GM21367 (cell line): Measurements from ENCODE around the gene KCNJ18.
A peak's percentile ranks its signal among the peaks of the same experiment; 100 is the strongest.
"Not testable (repeated sequence)": the region's sequence is repeated elsewhere in the genome, so short reads cannot be mapped to it uniquely, and the experiment has no call there.

Experiments used
- ATAC-seq: cut with Tn5 transposase; IDR thresholded peaks from one replicate; pipeline ENCODE4 v1.9.1; 2021; ENCODE audit not compliant: unreplicated experiment

Gene KCNJ18

DNA sequence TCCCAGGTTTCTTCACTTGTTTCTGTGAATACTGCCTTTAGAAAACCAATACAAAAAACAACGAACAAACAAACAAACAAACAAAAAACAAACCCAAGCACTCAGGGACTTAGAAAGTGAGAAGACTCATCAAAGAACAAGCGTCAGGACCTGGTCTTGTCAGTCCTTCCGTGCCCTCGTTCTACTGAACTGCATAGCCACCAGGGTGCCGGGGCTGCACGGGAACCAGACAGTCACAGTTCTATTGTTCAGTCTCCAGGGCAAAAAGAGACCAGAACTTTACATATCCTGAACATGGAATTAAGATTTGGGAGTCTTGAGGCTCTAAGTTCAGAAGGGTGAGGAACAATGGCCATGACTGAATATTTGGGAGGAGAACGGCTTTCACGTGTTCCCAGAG is 28.2 kb downstream of the KCNJ18 start:
- ATAC-seq, result not testable (repeated sequence)

DNA sequence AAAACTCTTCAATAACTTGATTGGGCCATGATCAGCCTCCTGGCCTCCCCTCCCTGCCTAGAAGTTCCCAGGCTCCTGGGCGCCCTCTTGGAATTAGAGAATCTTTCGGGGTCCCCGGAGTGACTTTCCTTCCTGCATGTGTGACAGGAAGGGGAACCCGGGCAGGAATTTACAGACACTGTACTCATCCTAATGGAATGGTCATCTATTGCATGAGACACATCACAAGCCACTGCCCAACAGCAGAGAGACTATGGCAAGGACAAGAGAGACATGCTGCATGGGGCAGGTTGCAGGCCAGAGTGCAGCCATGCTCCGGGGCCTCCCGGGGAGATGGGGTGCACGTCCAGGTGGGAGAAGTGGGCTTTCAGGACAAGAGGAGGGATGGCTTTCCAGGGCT is 29.9 kb downstream of the KCNJ18 start:
- not testable (repeated sequence) for ATAC-seq

DNA sequence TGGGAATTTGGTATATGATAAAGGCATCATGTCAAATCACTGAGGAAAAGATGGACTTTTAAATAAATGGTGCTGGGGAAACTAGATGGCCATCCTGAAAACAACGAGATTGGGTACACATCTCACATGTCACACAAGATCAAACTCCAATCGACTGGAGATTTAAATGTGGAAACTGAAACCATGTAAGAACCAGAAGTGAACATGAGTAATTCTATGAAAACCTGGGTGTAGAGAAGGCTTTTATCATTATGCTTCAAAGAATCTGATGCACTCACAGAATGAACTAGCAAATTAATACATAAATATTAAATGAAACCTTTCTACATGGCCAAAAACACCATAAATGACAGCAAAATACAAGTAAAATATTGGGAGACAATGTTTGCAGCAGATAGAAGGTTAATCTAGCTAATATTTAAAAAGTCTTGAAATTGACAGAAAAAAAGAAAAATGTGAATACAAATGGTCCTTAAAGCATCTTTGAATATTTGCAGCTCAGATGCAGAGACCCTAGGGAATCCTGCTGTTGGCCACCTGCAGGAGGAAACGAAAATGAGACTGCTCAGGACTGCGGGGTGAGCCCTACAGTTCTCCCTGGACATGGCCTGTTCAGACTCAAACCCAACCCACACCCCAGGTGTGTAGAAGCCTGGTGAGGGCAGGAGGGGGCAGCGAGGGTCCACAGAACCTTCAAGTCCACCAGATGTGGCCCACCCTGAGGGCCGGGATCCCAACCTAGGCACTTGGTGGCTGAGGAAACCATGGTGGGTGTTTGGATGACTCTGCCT is 32.1 kb downstream of the KCNJ18 start:
- not testable (repeated sequence) for ATAC-seq

DNA sequence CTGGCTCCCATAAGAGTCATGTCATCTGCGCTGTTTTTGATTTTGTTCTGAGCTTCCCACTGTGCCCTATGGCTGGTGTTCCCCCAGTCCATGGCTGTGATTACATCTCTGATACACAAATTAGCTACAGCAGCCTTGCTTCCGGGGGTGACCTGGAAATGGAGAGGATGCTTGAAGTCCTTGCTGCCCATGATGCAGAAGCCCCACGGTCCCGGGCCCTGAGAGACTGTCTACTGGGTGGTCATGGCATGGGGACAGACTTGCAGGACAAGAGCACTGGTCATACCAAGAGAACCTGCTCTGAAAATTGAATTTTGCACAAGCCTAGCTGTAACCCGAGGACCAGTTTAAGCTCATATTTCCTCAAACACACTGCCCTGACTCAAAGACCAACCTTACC is 38.8 kb downstream of the KCNJ18 start:
- not testable (repeated sequence) for ATAC-seq

DNA sequence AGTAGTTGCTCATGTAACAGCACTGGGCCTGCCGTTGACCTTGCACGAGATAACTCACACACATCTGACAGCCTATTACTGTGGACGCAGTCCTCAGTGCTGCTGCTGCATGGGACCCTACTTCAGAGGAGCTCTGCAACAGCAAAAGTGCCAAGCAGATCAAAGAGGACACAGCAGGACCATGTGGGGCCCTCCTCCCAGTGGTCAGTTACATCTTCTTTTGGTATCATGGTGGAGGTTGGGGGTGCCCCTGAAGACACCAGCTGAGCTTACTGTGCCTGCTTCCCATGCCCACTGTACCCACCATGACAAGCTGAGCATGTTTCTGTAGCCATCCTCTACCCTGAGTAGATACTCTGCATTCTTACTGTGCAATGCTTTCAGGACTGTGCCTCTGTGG is 41.6 kb downstream of the KCNJ18 start:
- ATAC-seq, result not testable (repeated sequence)

DNA sequence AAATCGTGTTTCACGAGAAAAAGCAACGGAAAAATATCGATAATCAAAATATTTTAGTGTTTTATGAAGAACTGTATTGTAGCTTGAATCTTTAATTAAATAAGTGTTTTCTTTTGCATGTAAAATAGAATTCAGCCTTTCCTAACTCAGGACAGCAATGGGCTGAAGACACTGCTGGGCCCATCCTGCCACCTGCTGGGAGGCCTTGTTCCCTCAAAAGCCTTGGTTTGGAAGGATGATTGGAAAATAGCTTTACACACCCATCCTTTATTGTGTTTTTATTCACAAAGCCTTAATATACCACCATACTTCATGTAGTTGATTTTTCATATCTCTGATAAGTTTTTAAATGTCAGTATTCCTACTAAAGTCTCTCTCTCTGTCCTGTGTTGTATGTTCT is 43.5 kb downstream of the KCNJ18 start:
- not testable (repeated sequence) for ATAC-seq

DNA sequence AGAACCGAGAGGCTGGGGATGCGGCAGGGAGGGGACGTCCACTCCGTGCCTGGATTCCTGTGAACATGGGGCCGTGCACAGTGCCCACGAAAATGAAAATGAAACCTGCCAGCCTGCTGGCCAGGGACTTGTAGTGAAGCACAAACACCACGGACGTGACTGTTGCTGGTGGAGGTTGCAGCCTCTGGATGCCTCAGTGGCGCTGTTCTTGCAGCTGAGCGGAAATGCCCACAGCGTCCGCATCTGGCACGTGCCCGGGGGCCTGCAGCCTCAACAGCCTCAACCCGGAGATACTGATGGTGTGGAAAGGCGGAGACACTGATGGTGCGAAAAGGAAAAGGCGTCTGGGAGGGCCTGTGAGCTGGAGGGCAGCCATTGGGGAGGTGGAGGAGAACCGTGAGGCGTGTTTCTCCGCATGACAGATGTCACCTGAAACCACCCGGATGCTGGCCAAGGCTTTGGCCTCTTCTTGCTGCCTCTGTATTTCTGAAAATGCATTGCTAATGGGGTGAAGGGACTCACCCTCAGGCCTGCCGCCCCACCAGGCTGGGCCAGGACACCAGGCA is 44.8 kb downstream of the KCNJ18 start:
- not testable (repeated sequence) for ATAC-seq

DNA sequence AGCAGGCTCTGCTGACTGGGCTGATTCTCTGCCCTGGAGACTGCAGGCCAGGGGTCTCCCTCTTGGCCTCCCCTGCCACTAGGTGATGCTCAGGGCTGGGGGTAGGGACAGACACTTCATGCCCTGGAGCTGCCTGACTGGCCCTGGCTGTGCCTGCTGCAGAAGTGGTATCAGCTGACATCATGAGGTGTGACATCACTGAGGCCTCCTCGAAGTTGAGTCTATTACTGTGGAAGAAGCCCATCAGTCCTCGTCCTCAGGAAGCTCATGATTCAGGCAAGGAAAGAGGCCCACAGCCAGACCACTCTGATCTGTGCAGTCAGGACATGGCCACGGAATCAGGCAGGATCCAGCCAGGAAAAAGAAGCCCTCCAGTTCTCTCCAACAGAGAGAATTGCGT is 45.9 kb downstream of the KCNJ18 start:
- not testable (repeated sequence) for ATAC-seq

DNA sequence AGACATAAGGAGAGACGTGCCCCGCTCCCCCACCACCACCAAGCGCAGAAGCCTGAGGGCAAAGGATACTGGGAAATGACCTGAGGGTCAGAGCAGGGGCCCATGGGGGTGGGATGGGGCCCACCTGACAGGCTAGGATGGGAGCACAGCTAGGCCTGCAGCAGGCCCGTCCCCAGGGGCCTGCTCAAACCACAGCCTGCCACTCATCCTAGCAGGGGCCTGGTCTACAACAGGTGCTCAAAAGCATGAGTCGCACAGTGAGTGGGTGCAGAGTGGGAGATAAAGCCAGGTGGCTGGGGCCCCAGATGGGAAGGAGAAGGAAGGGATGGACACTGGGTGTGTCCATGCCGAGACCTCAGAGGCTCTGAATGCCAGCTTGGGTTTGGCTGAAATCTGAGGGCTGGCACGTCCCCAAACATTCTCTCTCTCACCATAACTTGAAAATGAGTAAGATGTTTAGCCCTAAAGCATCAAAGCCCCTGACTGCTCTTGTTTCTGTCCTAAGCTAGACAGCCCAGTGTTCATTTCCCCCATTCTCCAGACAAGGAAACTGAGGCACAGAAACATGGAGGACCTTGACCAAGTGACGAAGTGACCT is 46.7 kb downstream of the KCNJ18 start:
- peak; percentile 47 for ATAC-seq

DNA sequence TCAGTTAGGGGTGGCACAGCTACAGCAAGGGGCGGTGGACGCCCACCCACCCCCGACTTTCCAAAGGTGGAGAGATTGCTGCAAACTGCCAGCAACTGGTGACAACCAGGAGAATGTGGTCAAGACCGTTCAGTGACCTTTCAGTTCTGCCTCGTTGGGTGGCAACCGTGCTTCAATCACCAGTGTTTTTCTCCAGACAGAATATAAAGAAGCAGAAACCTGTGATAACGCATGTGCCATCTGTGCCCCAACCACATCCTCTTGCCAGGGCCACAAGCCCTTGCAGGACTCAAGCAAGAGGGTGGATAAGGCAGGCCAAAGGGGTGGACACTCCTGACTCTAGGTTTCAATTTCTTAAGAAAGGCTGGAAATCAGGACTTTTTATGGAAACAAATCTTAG is 47.2 kb downstream of the KCNJ18 start:
- ATAC-seq, result not testable (repeated sequence)

DNA sequence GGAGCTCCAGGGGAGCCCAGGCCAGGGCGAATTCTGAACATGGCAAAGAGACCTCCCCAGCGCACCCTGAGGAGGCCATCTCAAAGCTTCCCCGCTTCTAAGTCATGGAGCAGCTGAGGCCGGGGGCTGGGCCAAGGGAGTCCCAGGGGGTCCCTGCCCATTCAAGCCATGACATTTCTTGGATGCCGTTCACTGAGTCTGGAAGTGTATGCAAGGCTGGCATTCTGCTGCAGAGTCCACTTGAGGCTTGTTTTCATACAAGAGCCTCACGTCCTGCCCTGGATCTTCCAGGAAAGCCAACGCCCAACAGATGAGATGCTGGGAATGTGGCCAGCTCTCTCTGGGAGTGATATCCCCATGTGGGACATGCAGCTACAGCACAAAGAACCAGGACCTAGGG is 48.5 kb downstream of the KCNJ18 start:
- ATAC-seq, result not testable (repeated sequence)

DNA sequence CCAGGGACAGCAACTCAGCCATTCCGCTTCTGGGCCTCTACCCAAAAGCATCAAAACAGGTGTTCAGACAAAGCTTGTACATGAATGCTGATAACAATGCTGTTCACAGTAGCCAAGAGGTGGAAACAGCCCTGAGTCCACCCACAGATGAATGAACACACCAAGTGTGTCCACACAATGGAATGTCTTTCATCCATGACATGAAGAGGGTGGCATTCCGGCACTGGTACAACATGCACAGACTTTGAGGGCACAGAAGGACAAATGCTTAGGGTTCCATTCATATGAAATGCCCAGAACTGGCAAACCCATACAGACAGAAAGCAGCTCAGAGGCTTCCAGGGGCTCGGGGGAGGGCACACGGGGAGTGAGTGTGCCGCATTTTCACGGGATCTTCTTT is 49.2 kb downstream of the KCNJ18 start:
- not testable (repeated sequence) for ATAC-seq

DNA sequence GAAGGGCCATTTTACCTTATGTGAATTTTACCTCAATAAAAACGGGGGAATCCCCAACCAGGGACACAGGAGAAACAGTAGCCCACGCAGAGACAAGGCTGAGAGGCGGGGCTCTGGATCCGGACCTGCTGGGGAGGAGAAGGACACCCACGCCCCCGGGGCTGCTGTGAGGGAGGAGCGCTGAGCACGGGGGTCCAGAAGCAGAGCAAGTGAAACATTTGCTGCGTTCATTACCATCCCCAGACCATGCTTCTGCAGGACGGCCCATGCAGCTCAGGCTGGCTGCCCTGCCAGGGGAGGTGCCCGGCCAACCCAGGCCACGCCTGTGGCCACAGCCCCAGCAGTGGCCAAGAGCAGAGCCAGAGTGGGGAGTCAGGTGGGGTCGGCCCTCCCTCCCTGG is 50.0 kb downstream of the KCNJ18 start:
- no peak for ATAC-seq

DNA sequence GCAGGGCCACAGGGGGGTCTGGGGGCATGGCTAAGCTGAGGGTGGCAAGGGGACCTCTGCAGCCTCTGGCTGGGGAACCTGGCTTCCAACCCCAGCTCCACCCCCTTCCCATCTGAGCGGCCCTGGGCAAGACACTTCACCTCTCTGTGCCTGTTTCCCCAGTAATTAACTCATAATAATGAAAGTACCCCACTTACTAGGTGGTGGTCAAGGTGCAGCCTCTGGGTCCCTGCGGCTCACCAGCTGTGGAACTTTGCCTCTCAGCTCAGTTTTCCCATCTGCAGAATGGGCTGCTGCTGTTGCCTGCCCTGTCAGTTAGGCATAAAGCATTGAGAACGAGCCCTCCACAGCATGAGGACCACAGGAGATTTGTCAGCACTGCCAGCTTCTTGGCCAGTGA is 51.8 kb downstream of the KCNJ18 start:
- not testable (repeated sequence) for ATAC-seq

DNA sequence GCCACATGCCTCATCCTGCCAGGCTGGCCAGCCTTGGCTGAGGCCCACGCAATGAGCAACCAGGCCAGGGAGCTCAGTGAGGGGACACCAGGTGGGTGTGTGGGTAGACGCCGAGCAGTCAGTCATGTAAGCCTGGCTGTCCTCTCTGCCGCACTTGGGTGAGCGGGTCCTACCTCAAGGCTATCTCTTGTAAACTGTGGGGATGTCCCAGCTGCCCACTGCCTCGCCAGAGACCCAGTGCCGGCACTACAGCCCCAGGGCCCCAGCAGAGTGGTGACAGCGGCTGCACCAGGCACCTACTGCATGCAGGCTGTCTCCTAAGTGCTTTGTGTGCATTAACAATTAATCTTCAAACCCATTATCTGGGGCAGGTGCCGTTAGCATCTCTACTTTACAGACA is 52.3 kb downstream of the KCNJ18 start:
- not testable (repeated sequence) for ATAC-seq

DNA sequence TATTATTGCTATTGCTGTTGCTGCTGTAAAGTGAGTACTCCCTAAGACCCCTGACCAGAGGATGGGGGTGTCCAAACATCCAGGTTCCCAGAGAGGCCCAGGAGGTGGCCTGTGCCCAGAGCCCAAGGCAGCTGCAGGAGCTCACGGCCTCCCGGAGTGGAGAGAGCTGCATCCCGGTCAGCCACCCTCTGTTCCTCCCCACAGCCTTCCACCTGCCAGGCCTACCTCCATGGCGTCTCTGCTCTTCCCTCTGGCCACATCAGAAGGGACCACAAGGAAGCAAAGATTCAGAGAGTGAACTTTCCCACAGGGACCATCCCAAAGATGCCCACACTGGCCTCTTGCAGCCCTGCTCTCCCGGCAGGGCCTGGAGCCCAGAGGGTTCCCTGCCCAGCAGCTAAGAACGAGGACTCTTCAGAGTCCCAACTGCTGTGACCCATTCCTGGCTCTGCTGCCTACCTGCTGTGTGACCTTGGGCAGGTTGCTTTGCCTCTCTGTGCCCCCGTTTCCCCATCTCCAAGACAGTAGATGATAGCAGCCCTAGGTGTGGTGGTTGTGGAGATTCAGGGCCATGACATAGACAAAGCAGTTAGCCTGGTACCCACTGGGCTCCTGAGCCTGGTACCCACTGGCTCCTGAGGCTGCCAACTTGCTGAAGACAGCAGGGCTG is 53.2 kb downstream of the KCNJ18 start:
- ATAC-seq, result not testable (repeated sequence)

DNA sequence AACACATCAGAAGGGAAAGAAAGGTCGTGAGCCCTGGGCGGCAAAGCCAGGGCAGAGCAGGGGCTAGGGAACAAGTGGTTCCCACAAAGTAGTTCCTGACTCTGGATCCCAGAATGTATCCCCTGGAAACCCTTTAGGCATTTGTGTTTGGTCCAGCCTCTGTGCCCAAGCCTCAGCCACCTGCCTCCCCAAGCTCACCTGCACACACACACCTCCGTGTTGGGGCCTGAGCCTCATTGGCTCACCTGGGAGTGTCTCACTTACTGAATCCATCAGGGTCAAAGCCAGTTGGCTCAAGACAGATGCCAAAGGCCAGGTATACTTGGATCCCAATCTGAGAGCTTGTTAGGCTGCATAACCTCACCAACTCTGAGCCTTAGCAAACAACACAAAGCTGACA is 54.1 kb downstream of the KCNJ18 start:
- ATAC-seq, result not testable (repeated sequence)

DNA sequence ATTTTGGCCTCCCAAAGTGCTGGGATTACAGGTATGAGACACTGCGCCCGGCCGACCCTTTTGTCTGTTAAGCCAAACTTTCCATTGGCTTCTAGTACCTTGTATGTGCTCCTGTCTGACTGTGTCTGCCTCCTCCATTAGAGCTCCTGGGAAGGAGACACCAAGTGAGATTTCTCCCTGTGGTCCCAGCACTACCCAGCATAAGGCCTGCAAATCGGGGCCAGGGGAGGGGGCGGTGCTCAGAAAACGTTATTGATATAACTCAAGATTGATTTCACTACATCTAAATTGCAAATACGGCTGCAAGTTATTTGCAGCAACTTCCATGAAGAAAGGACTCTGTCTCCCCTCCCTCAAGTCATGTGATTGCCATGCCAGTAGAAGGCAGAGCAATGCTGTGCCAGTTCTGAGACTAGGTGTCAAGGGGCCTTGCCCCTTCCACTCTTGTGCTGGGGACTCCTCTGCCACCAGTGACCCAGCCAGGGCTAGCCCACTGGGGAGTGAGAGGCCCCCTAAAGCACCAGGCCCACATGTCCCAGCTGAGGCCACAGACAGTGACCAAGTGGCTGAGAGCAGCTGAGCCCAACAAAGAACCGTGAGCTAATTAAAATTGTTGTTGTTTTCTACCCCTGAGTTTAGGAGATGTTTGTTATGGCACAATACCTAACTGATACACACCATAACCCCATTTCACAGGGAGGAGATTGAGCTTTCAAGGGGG is 55.0 kb downstream of the KCNJ18 start:
- not testable (repeated sequence) for ATAC-seq

DNA sequence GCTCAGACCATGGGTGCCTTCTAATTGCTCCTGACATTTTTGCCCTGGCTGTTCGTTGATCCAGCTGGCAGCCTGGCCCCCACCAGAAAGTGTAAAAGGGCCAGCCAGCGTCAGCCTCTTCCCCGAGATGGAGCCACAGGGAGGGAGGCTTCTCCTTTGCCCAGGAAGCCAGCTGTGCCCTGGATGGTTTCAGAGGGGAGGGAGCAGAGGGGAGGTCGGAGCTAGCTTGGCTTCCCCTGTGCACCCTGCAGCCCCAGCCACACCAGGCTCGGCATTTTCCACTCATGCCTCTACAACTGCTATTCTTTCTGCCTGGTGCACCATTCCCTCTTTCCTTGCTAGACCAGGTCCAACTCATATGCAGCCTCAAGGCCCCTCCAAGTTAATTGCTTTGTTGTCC is 56.4 kb downstream of the KCNJ18 start:
- ATAC-seq, result not testable (repeated sequence)

DNA sequence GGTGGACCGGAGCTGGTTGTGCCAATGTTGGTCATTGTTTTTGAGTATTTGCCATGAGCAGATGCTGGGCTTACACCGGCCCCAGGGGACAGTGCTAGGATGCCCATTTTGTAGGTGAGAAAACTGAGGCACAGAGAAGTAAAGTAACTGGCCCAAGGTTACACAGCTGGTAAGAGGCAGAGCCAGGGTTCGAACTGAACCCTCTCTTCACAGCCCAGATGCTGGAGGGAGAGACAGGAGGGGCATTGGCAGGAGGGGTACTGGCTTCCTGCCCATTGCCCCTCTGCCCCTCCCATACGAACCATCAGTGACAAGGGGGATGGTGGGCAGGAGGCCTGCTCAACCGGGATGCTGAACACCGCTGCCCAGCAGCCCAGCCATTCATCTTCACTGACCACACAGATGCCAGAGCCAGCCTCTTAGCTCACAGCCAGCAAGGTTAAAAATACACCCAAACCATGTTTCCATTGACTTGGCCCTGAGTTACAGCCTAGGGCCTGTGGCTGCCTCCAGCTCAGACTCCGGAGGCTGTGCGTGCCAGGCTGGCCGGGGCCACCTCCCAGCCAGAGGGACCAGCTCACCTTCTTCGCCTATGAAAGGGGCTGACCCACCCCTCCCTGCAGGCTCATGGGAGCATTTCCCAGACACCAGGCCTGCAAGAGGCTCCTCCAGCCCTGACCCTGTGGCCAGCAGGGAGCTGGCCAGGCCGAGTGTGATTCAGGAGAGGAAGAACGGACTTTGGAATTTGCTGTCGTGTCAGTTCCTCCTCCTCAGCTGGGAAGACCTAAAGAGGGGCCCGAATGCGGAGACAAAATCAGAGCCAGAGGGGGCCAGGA is 57.6 kb downstream of the KCNJ18 start:
- not testable (repeated sequence) for ATAC-seq
